ENCODE results near the gene NDUFS2. TPM values are rescaled to one million over a fixed set of nuclear protein-coding genes. Genes with fewer than 3 reads are reported as not detected.

NDUFS2 gene
- total RNA-seq, 2 experiments from 2014 or later: 62.9 to 72.1 TPM

DNA sequence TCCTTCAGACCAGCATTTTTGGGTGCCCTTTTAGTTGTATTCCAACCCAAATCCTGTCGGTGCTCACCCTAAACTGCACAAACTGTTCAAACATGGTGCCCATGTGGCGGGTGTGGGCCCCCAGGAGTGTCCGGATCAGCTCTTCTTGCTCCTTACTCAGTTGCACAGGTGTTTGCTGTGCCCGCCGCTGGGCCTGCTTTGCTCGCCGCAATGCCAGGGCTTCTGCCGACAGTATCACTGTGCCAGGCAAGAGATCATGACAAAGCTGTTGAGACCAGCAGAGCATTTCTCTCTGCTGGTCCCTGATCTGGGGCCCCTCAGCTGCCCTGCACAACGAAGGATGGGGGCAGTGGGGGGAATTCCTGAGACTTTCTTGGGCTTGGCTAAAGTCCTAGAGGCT is 30.9 kb downstream of the NDUFS2 start:
- Histone ChIP-seq H3K4me3 (ENCODE audit: low read depth, low read length, poor library complexity, severe bottlenecking) (no peak overlapping the region), H2AFZ (ENCODE audit: low read length) (no peak overlapping the region), H3K9me2 (ENCODE audit: insufficient read depth, low read length) (no peaks in the 10 kb centered on the region), H3K27ac (ENCODE audit: low read depth, low read length, poor library complexity, severe bottlenecking) (no peak overlapping the region), H3K79me2 (ENCODE audit: insufficient read depth, low read depth, low read length) (no peaks in the 10 kb centered on the region), H3K9me3 (ENCODE audit: low read length) (no peaks in the 10 kb centered on the region), H4K20me1 (ENCODE audit: insufficient read depth, low read length) (no peaks in the 10 kb centered on the region), H3K4me1 (ENCODE audit: insufficient read depth, low read length, poor library complexity, severe bottlenecking) (no peaks in the 10 kb centered on the region), H3K4me2 (ENCODE audit: low read length) (no peak overlapping the region), H3K36me3 (ENCODE audit: insufficient read depth, low read length) (peaks cover 19% of the 10 kb centered on the region)
- intact Hi-C loops (cut with micrococcal nuclease; ENCODE audit: unreplicated experiment): no loop called here
- POLR2A ChIA-PET: no interaction called here
- no peak for DNase-seq (ENCODE audit: low spot score)
- BruUV-seq (replicated peaks): no TSS peak
- CTCF ChIA-PET (ENCODE audit: unreplicated experiment): no interaction called here
- TF ChIP-seq EZH2phosphoT487 (IDR thresholded peaks at IDR 0.05; ENCODE audit: borderline replicate concordance, low read depth, low read length): no peak
- no peak for TF ChIP-seq CTCF (conservative IDR thresholded peaks at IDR 0.05; ENCODE audit: low read length)

DNA sequence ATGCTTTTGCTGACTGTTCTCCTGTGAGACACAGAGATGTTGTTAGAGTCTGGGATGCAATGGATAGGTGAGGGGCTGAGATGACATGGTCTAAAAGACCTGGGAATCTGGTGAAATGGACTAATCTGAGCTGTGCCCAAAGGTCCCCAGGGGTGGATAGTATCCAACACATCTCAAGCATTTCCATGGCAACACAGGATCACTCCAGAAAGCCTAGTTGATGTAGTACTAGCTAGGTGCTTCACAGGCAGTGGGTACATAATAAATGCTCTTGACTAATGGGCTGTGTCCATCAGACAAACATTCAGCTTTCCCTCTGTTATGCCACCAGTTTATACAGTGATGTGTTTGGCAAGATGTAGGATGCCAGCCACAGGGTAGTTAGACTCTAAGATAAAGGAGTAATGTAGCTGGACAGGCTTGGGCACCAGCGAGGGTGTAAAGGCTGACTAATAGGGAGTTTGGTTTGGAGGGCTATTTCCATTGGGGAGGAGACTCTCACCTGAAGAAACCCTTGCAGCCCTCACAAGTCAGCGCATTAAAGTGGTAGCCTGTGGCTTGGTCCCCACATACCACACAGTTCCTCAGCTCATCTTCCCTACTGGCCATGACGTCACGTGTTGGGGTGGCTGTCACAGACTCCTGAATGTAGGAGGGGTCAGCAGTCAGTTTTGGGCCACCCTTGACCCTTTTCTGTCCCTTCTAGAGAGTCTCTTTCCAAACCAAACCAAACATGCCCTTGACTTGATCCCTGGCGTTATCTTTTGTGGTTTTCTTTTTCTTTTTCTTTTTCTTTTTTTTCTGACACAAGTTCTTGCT is 34.0 kb downstream of the NDUFS2 start:
- H3K4me2 ChIP-seq (ENCODE audit: low read length): no peak overlapping the region
- BruUV-seq (replicated peaks): no TSS peak
- H4K20me1 ChIP-seq (ENCODE audit: insufficient read depth, low read length): no peaks in the 10 kb centered on the region
- TF ChIP-seq EZH2phosphoT487 (IDR thresholded peaks at IDR 0.05; ENCODE audit: borderline replicate concordance, low read depth, low read length) (no peak), CTCF (conservative IDR thresholded peaks at IDR 0.05; ENCODE audit: low read length) (no peak)
- no peaks in the 10 kb centered on the region for H3K9me3 ChIP-seq (ENCODE audit: low read length)
- H3K36me3 ChIP-seq (ENCODE audit: insufficient read depth, low read length): no peaks in the 10 kb centered on the region
- CTCF ChIA-PET (ENCODE audit: unreplicated experiment): no interaction called here
- no peak for DNase-seq (ENCODE audit: low spot score)
- H3K4me3 ChIP-seq (ENCODE audit: low read depth, low read length, poor library complexity, severe bottlenecking): no peak overlapping the region
- H3K79me2 ChIP-seq (ENCODE audit: insufficient read depth, low read depth, low read length): no peaks in the 10 kb centered on the region
- no peak overlapping the region for H3K27ac ChIP-seq (ENCODE audit: low read depth, low read length, poor library complexity, severe bottlenecking)
- H3K4me1 ChIP-seq (ENCODE audit: insufficient read depth, low read length, poor library complexity, severe bottlenecking): no peaks in the 10 kb centered on the region
- no peak overlapping the region for H2AFZ ChIP-seq (ENCODE audit: low read length)
- H3K9me2 ChIP-seq (ENCODE audit: insufficient read depth, low read length): no peaks in the 10 kb centered on the region
- intact Hi-C loops (cut with micrococcal nuclease; ENCODE audit: unreplicated experiment): no loop called here
- POLR2A ChIA-PET: interaction anchor here (0.6 kb wide), 1 partner anchor 10 kb away, joined by 4 read pairs; no protein-coding TSS in a partner anchor

DNA sequence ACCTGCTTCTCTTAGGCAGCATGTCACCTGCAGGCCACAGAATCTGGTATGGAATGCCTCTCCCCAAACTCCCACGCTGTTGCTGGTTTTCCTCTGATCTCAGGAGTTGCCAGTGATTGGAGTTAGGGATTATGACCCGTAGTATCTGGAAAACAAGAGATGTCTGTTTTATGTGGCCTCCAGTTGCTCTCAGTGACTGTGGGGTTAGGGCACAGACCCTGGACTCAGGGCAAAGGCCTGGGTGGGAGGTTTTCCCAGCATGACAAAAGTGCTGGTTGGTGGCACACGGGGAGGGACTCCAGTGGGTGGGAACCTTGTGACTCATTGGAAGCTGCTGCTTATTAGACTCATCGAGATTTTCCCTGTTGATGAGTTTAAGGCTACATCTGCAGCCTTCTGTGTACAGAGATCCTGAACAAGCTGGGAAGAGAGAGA is 35.9 kb downstream of the NDUFS2 start, which contains the start of gene NR1I3:
Gene NR1I3 (minus strand): TSS at position 165 of the 435 bp plus-strand sequence. CDS start 1,638 bp downstream, outside the sequence.
- Histone ChIP-seq H3K27ac (ENCODE audit: low read depth, low read length, poor library complexity, severe bottlenecking) (no peak within 1 kb of the TSS), H3K4me1 (ENCODE audit: insufficient read depth, low read length, poor library complexity, severe bottlenecking) (no peaks in the 10 kb centered on the region), H4K20me1 (ENCODE audit: insufficient read depth, low read length) (no peaks in the 10 kb centered on the region), H3K9me2 (ENCODE audit: insufficient read depth, low read length) (no peaks in the 10 kb centered on the region), H2AFZ (ENCODE audit: low read length) (no peak within 1 kb of the TSS), H3K79me2 (ENCODE audit: insufficient read depth, low read depth, low read length) (no peaks in the 10 kb centered on the region), H3K36me3 (ENCODE audit: insufficient read depth, low read length) (no peaks in the 10 kb centered on the region), H3K9me3 (ENCODE audit: low read length) (no peaks in the 10 kb centered on the region), H3K4me3 (ENCODE audit: low read depth, low read length, poor library complexity, severe bottlenecking) (no peak within 1 kb of the TSS), H3K4me2 (ENCODE audit: low read length) (no peak within 1 kb of the TSS)
- ChIA-PET POLR2A (no interaction called here), CTCF (ENCODE audit: unreplicated experiment) (no interaction called here)
- BruUV-seq (replicated peaks): no TSS peak
- TF ChIP-seq CTCF (conservative IDR thresholded peaks at IDR 0.05; ENCODE audit: low read length): no peak
- no peak for TF ChIP-seq EZH2phosphoT487 (IDR thresholded peaks at IDR 0.05; ENCODE audit: borderline replicate concordance, low read depth, low read length)
- intact Hi-C loops (cut with micrococcal nuclease; ENCODE audit: unreplicated experiment): no loop called here
- no peak for DNase-seq (ENCODE audit: low spot score)

All from OCI-LY7 (cell line).